ENCODE measurements around the gene PRSS12. TPM values are rescaled to one million over a fixed set of nuclear protein-coding genes. Genes with fewer than 3 reads are reported as not detected.

PRSS12 gene
- polyA plus RNA-seq, 1 donor from 2014 or later, result 1.1 TPM

DNA sequence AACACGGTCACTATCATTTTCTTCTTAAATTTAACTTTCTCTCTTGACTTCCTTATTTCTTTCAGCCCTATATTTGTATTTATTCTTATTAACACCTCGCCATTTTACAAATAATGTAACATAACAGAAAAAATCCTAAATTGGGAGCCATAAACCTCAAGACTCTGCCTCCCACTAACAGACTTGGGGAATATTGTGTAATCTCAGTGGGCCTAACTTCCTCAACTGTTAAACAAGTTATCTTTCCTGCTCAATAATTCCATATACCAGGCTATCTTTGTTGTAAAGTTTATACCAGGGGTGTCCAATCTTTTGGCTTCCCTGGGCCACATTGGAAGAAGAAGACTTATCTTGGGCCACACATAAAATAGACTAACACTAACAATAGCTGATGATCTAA, 26.2 kb downstream of the PRSS12 start:
- Histone ChIP-seq H3K27me3 (ENCODE audit: insufficient read depth, low read depth, low read length) (no peaks in the 10 kb centered on the region), H3K27ac (ENCODE audit: low read length) (no peak overlapping the region), H3K9me3 (ENCODE audit: low read length) (no peaks in the 10 kb centered on the region), H3K4me2 (ENCODE audit: low read length) (no peak overlapping the region), H3K79me2 (replicated peaks; ENCODE audit: insufficient read depth, low read length) (no peaks in the 10 kb centered on the region), H3K4me3 (ENCODE audit: low read length) (no peak overlapping the region), H3K9me2 (ENCODE audit: insufficient read depth, low read length) (no peaks in the 10 kb centered on the region), H3F3A (ENCODE audit: insufficient read depth, low read length, poor library complexity, severe bottlenecking) (no peaks in the 10 kb centered on the region), H4K20me1 (ENCODE audit: insufficient read depth) (no peaks in the 10 kb centered on the region), H3K36me3 (ENCODE audit: insufficient read depth, low read length) (no peaks in the 10 kb centered on the region), H2AFZ (ENCODE audit: low read depth, low read length) (no peak overlapping the region), H3K9ac (ENCODE audit: low read length) (no peak overlapping the region)
- TF ChIP-seq MXI1 (conservative IDR thresholded peaks at IDR 0.05; ENCODE audit: poor library complexity, severe bottlenecking) (no peak), POLR2AphosphoS5 (IDR thresholded peaks at IDR 0.05) (no peak)
- TF ChIP-seq, protein P1, sequence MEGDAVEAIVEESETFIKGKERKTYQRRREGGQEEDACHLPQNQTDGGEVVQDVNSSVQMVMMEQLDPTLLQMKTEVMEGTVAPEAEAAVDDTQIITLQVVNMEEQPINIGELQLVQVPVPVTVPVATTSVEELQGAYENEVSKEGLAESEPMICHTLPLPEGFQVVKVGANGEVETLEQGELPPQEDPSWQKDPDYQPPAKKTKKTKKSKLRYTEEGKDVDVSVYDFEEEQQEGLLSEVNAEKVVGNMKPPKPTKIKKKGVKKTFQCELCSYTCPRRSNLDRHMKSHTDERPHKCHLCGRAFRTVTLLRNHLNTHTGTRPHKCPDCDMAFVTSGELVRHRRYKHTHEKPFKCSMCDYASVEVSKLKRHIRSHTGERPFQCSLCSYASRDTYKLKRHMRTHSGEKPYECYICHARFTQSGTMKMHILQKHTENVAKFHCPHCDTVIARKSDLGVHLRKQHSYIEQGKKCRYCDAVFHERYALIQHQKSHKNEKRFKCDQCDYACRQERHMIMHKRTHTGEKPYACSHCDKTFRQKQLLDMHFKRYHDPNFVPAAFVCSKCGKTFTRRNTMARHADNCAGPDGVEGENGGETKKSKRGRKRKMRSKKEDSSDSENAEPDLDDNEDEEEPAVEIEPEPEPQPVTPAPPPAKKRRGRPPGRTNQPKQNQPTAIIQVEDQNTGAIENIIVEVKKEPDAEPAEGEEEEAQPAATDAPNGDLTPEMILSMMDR (IDR thresholded peaks at IDR 0.05; ENCODE audit: poor library complexity, severe bottlenecking), result no peak
- TF ChIP-seq, protein P2, sequence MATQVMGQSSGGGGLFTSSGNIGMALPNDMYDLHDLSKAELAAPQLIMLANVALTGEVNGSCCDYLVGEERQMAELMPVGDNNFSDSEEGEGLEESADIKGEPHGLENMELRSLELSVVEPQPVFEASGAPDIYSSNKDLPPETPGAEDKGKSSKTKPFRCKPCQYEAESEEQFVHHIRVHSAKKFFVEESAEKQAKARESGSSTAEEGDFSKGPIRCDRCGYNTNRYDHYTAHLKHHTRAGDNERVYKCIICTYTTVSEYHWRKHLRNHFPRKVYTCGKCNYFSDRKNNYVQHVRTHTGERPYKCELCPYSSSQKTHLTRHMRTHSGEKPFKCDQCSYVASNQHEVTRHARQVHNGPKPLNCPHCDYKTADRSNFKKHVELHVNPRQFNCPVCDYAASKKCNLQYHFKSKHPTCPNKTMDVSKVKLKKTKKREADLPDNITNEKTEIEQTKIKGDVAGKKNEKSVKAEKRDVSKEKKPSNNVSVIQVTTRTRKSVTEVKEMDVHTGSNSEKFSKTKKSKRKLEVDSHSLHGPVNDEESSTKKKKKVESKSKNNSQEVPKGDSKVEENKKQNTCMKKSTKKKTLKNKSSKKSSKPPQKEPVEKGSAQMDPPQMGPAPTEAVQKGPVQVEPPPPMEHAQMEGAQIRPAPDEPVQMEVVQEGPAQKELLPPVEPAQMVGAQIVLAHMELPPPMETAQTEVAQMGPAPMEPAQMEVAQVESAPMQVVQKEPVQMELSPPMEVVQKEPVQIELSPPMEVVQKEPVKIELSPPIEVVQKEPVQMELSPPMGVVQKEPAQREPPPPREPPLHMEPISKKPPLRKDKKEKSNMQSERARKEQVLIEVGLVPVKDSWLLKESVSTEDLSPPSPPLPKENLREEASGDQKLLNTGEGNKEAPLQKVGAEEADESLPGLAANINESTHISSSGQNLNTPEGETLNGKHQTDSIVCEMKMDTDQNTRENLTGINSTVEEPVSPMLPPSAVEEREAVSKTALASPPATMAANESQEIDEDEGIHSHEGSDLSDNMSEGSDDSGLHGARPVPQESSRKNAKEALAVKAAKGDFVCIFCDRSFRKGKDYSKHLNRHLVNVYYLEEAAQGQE (IDR thresholded peaks at IDR 0.05; ENCODE audit: borderline replicate concordance), result no peak

DNA sequence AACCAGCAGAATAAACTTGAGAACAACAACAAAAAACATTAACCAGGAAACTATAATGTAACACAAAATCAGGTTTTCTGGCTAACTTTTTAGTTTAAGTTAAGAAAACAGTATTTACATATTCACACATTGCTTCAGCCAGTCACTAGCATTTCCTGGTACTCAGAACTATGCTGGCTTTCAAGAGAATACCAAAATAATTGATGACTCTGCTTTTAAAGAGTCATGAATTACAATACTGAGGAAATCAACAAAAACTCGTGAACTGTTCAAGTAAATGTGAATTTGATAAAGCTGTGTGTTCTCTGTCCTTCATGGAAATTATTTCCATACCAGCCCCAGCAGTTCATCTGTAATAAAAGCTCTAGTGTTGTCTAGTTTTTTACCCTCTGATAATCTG, 27.4 kb downstream of the PRSS12 start:
- no peak overlapping the region for H3K4me2 ChIP-seq (ENCODE audit: low read length)

More for the DNA sequence above, 27.4 kb downstream of the PRSS12 start:
- H3K9me2 ChIP-seq (ENCODE audit: insufficient read depth, low read length), result no peaks in the 10 kb centered on the region
- H3K36me3 ChIP-seq (ENCODE audit: insufficient read depth, low read length), result no peaks in the 10 kb centered on the region
- no peaks in the 10 kb centered on the region for H4K20me1 ChIP-seq (ENCODE audit: insufficient read depth)
- no peaks in the 10 kb centered on the region for H3F3A ChIP-seq (ENCODE audit: insufficient read depth, low read length, poor library complexity, severe bottlenecking)
- no peaks in the 10 kb centered on the region for H3K79me2 ChIP-seq (replicated peaks; ENCODE audit: insufficient read depth, low read length)
- H3K27ac ChIP-seq (ENCODE audit: low read length), result no peak overlapping the region
- H3K9ac ChIP-seq (ENCODE audit: low read length), result no peak overlapping the region
- H3K9me3 ChIP-seq (ENCODE audit: low read length), result no peaks in the 10 kb centered on the region
- H3K27me3 ChIP-seq (ENCODE audit: insufficient read depth, low read depth, low read length), result no peaks in the 10 kb centered on the region
- H2AFZ ChIP-seq (ENCODE audit: low read depth, low read length), result no peak overlapping the region
- H3K4me3 ChIP-seq (ENCODE audit: low read length), result no peak overlapping the region
- TF ChIP-seq POLR2AphosphoS5 (IDR thresholded peaks at IDR 0.05), result no peak
- no peak for TF ChIP-seq TAF1 (IDR thresholded peaks at IDR 0.05; ENCODE audit: low read depth)
- TF ChIP-seq SMC3 (conservative IDR thresholded peaks at IDR 0.05; ENCODE audit: poor library complexity), result no peak
- no peak for TF ChIP-seq EZH2 (IDR thresholded peaks at IDR 0.05; ENCODE audit: borderline replicate concordance, insufficient read depth, low read length, poor library complexity, severe bottlenecking)
- no peak for TF ChIP-seq RAD21 (conservative IDR thresholded peaks at IDR 0.05)
- TF ChIP-seq MXI1 (conservative IDR thresholded peaks at IDR 0.05; ENCODE audit: poor library complexity, severe bottlenecking), result no peak
- TF ChIP-seq, protein P1 (IDR thresholded peaks at IDR 0.05; ENCODE audit: poor library complexity, severe bottlenecking), result no peak

Measured in neural cell (in vitro differentiated cells).